ENCODE data around the gene SKIL. TPM values are rescaled to one million over a fixed set of nuclear protein-coding genes. Genes with fewer than 3 reads are reported as not detected.

The SKIL gene
- total and polyA plus RNA-seq, 2 experiments from 2014 or later = 141 to 358 TPM

DNA sequence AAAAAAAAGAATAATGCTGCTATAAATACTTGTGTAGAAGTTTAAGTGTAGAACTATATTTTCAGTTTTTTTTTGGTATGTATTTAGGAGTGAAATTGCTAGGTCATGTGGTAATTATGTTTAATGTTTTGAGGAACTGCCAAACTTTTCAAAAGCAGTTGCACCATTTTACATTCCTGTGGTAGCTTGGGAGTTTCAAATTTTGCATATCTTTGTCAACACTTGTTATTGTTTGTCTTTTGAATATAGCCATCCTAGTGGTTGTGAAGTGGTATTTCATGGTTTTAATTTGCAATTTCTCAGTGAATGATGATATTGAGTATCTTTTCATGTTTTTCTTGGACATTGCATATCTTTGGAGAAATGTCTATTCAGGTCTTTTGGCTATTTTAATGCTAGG lies 30.4 kb downstream of the SKIL start:
- Histone ChIP-seq H3F3A (replicated peaks; ENCODE audit: low read depth) (peaks cover 40% of the 10 kb centered on the region), H3K27ac (ENCODE audit: low read depth) (no peak overlapping the region), H3K27me3 (ENCODE audit: insufficient read depth) (no peaks in the 10 kb centered on the region), H3K4me3 (no peak overlapping the region), H3K36me3 (ENCODE audit: insufficient read depth) (peaks cover 87% of the 10 kb centered on the region), H3K4me1 (ENCODE audit: insufficient read depth) (no peaks in the 10 kb centered on the region), H3K4me2 (no peak overlapping the region), H2AFZ (no peak overlapping the region), H4K20me1 (replicated peaks; ENCODE audit: insufficient read depth) (peaks cover 66% of the 10 kb centered on the region), H3K79me2 (replicated peaks; ENCODE audit: insufficient read depth) (peaks cover 95% of the 10 kb centered on the region), H3K9me2 (ENCODE audit: insufficient read depth) (no peaks in the 10 kb centered on the region)
- H3K9me3 Mint-ChIP-seq = no peaks in the 10 kb centered on the region
- H3K4me3 Mint-ChIP-seq = no peak overlapping the region
- peaks cover 3% of the 10 kb centered on the region for H3K27me3 Mint-ChIP-seq (ENCODE audit: insufficient read depth, low read depth, poor library complexity)
- no peak overlapping the region for H3K27ac Mint-ChIP-seq
- peaks cover 94% of the 10 kb centered on the region for H3K36me3 Mint-ChIP-seq (ENCODE audit: low read depth)
- H3K4me1 Mint-ChIP-seq = 0 out of 3 replicates have a peak, but pooled peaks cover 2% of the 10 kb centered on the region
- TF ChIP-seq EZH2 (IDR thresholded peaks at IDR 0.05; ENCODE audit: low read depth, unreplicated experiment) (no peak), ZNF114 (CRISPR knock-in tag; IDR thresholded peaks at IDR 0.05) (no peak)
- TF ChIP-seq, protein P1, sequence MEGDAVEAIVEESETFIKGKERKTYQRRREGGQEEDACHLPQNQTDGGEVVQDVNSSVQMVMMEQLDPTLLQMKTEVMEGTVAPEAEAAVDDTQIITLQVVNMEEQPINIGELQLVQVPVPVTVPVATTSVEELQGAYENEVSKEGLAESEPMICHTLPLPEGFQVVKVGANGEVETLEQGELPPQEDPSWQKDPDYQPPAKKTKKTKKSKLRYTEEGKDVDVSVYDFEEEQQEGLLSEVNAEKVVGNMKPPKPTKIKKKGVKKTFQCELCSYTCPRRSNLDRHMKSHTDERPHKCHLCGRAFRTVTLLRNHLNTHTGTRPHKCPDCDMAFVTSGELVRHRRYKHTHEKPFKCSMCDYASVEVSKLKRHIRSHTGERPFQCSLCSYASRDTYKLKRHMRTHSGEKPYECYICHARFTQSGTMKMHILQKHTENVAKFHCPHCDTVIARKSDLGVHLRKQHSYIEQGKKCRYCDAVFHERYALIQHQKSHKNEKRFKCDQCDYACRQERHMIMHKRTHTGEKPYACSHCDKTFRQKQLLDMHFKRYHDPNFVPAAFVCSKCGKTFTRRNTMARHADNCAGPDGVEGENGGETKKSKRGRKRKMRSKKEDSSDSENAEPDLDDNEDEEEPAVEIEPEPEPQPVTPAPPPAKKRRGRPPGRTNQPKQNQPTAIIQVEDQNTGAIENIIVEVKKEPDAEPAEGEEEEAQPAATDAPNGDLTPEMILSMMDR (conservative IDR thresholded peaks at IDR 0.05; ENCODE audit: low read depth in 2 of 2) = peak in 1 of 2 experiments; percentile 27; a peak in 1 of 4 replicates
- DNase-seq (ENCODE audit: low spot score) (no peak), ATAC-seq (no peak)

DNA sequence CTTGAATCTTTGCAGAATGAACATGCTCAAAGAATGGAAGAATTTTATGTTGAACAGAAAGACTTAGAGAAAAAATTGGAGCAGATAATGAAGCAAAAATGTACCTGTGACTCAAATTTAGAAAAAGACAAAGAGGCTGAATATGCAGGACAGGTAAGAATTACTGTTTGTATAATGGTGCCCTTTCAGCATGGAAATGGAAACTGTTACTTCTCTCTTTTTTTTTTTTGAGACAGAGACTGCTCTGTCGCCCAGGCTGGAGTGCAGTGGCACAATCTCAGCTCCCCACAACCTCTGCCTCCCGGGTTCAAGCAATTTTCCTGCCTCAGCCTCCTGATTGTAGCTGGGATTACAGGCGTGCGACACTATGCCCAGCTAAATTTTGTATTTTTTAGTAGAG lies 33.6 kb downstream of the SKIL start:
- H3K27ac Mint-ChIP-seq = no peak overlapping the region
- TF ChIP-seq, protein P2, sequence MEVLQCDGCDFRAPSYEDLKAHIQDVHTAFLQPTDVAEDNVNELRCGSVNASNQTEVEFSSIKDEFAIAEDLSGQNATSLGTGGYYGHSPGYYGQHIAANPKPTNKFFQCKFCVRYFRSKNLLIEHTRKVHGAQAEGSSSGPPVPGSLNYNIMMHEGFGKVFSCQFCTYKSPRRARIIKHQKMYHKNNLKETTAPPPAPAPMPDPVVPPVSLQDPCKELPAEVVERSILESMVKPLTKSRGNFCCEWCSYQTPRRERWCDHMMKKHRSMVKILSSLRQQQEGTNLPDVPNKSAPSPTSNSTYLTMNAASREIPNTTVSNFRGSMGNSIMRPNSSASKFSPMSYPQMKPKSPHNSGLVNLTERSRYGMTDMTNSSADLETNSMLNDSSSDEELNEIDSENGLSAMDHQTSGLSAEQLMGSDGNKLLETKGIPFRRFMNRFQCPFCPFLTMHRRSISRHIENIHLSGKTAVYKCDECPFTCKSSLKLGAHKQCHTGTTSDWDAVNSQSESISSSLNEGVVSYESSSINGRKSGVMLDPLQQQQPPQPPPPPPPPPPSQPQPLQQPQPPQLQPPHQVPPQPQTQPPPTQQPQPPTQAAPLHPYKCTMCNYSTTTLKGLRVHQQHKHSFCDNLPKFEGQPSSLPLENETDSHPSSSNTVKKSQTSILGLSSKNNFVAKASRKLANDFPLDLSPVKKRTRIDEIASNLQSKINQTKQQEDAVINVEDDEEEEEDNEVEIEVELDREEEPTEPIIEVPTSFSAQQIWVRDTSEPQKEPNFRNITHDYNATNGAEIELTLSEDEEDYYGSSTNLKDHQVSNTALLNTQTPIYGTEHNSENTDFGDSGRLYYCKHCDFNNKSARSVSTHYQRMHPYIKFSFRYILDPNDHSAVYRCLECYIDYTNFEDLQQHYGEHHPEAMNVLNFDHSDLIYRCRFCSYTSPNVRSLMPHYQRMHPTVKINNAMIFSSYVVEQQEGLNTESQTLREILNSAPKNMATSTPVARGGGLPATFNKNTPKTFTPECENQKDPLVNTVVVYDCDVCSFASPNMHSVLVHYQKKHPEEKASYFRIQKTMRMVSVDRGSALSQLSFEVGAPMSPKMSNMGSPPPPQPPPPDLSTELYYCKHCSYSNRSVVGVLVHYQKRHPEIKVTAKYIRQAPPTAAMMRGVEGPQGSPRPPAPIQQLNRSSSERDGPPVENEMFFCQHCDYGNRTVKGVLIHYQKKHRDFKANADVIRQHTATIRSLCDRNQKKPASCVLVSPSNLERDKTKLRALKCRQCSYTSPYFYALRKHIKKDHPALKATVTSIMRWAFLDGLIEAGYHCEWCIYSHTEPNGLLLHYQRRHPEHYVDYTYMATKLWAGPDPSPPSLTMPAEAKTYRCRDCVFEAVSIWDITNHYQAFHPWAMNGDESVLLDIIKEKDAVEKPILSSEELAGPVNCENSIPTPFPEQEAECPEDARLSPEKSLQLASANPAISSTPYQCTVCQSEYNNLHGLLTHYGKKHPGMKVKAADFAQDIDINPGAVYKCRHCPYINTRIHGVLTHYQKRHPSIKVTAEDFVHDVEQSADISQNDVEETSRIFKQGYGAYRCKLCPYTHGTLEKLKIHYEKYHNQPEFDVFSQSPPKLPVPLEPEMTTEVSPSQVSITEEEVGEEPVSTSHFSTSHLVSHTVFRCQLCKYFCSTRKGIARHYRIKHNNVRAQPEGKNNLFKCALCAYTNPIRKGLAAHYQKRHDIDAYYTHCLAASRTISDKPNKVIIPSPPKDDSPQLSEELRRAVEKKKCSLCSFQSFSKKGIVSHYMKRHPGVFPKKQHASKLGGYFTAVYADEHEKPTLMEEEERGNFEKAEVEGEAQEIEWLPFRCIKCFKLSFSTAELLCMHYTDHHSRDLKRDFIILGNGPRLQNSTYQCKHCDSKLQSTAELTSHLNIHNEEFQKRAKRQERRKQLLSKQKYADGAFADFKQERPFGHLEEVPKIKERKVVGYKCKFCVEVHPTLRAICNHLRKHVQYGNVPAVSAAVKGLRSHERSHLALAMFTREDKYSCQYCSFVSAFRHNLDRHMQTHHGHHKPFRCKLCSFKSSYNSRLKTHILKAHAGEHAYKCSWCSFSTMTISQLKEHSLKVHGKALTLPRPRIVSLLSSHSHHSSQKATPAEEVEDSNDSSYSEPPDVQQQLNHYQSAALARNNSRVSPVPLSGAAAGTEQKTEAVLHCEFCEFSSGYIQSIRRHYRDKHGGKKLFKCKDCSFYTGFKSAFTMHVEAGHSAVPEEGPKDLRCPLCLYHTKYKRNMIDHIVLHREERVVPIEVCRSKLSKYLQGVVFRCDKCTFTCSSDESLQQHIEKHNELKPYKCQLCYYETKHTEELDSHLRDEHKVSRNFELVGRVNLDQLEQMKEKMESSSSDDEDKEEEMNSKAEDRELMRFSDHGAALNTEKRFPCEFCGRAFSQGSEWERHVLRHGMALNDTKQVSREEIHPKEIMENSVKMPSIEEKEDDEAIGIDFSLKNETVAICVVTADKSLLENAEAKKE (CRISPR knock-in tag; IDR thresholded peaks at IDR 0.05) = no peak
- no peak for TF ChIP-seq POLR2AphosphoS5 (IDR thresholded peaks at IDR 0.05; ENCODE audit: low read depth)
- TF ChIP-seq, protein P3, sequence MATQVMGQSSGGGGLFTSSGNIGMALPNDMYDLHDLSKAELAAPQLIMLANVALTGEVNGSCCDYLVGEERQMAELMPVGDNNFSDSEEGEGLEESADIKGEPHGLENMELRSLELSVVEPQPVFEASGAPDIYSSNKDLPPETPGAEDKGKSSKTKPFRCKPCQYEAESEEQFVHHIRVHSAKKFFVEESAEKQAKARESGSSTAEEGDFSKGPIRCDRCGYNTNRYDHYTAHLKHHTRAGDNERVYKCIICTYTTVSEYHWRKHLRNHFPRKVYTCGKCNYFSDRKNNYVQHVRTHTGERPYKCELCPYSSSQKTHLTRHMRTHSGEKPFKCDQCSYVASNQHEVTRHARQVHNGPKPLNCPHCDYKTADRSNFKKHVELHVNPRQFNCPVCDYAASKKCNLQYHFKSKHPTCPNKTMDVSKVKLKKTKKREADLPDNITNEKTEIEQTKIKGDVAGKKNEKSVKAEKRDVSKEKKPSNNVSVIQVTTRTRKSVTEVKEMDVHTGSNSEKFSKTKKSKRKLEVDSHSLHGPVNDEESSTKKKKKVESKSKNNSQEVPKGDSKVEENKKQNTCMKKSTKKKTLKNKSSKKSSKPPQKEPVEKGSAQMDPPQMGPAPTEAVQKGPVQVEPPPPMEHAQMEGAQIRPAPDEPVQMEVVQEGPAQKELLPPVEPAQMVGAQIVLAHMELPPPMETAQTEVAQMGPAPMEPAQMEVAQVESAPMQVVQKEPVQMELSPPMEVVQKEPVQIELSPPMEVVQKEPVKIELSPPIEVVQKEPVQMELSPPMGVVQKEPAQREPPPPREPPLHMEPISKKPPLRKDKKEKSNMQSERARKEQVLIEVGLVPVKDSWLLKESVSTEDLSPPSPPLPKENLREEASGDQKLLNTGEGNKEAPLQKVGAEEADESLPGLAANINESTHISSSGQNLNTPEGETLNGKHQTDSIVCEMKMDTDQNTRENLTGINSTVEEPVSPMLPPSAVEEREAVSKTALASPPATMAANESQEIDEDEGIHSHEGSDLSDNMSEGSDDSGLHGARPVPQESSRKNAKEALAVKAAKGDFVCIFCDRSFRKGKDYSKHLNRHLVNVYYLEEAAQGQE (IDR thresholded peaks at IDR 0.05; ENCODE audit: unreplicated experiment) = no peak
- no peak for TF ChIP-seq NANOG (IDR thresholded peaks at IDR 0.05; ENCODE audit: borderline replicate concordance)
- TF ChIP-seq JUNB (IDR thresholded peaks at IDR 0.05; ENCODE audit: unreplicated experiment) = no peak
- no peak for TF ChIP-seq EZH2phosphoT487 (IDR thresholded peaks at IDR 0.05; ENCODE audit: unreplicated experiment)
- no peak for TF ChIP-seq ZNF331 (CRISPR knock-in tag; IDR thresholded peaks at IDR 0.05; ENCODE audit: low read depth)
- H3K36me3 Mint-ChIP-seq (ENCODE audit: low read depth) = peaks cover 72% of the 10 kb centered on the region
- no peak overlapping the region for H3K4me3 Mint-ChIP-seq
- peaks cover 56% of the 10 kb centered on the region for H3K36me3 ChIP-seq (ENCODE audit: insufficient read depth)
- 0 out of 3 replicates have a peak, but pooled peaks cover 2% of the 10 kb centered on the region for H3K4me1 Mint-ChIP-seq
- H3K4me2 ChIP-seq = no peak overlapping the region
- no peaks in the 10 kb centered on the region for H3K27me3 ChIP-seq (ENCODE audit: insufficient read depth)
- no peak for ATAC-seq
- no peak for DNase-seq (ENCODE audit: low spot score)
- peaks cover 29% of the 10 kb centered on the region for H3F3A ChIP-seq (replicated peaks; ENCODE audit: low read depth)
- no peak overlapping the region for H2AFZ ChIP-seq
- H3K4me1 ChIP-seq (ENCODE audit: insufficient read depth) = no peaks in the 10 kb centered on the region
- no peaks in the 10 kb centered on the region for H3K9me3 Mint-ChIP-seq
- H3K27me3 Mint-ChIP-seq (ENCODE audit: insufficient read depth, low read depth, poor library complexity) = peaks cover 3% of the 10 kb centered on the region
- H3K79me2 ChIP-seq (replicated peaks; ENCODE audit: insufficient read depth) = peaks cover 70% of the 10 kb centered on the region
- H3K9me2 ChIP-seq (ENCODE audit: insufficient read depth) = no peaks in the 10 kb centered on the region
- H3K4me3 ChIP-seq = no peak overlapping the region
- peaks cover 59% of the 10 kb centered on the region for H4K20me1 ChIP-seq (replicated peaks; ENCODE audit: insufficient read depth)
- no peak overlapping the region; the same call in 1 of the 2 replicates for H3K27ac ChIP-seq (ENCODE audit: low read depth)

Measured in GM23338 (cell line).